ENCODE measurements around the gene PHLDA1. TPM values are rescaled to one million over a fixed set of nuclear protein-coding genes. Genes with fewer than 3 reads are reported as not detected.

Gene PHLDA1
- total RNA-seq, 2 donors from 2014 or later, result 8.8 to 11.8 TPM

DNA sequence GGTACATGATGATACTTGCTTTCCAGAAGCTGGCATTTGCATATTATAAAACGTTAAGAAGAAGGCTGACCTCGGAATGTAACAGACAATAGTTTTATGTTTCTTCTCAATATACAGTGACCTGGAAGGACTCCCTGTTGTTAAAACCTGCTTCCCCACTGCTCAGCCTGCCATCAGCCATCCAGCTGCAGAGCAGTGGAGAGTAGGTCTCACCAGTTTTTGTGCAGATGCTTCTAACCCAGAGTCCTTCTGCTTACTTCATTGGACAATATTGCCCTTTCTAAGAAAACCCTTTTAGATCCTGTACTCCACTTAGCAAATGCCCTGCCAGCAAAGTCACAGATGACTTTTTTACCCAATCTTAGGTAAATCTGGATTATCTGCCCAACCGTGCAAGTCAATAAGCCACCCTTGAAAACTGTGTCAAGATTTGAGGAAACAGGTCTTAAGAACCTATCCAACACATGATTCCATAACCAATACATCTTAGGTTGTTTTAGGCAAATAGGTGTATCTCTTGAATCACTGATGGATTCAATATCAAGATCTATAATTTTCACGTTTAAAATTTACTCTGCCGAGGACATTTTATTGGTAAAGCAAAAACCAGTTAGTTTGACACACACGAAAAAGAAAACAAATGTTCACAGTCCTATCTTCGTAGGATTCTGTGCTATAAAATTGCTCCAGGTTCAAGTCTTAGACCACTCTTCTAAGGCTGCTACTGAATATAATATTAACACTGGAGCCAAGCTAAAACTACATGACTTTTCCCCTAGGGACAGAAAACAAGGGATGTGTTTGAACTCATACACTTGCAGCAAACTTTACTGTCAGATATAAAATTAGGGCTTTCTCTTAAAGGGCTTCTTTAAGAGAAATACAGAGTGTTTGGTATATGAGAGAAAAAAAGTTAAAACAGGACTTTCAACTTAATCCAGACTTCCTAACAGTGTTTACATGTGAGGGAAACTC, 5.7 kb downstream of the PHLDA1 start:
- no peak overlapping the region for H3K27ac ChIP-seq
- no peak overlapping the region for H3K4me3 ChIP-seq
- DNase-seq (ENCODE audit: low spot score), result no peak
- intact Hi-C loops (cut with DNase I), result no loop called here
- TF ChIP-seq POLR2A (IDR thresholded peaks at IDR 0.05), result no peak
- no peak for TF ChIP-seq POLR2AphosphoS5 (IDR thresholded peaks at IDR 0.05)
- TF ChIP-seq, protein P1, sequence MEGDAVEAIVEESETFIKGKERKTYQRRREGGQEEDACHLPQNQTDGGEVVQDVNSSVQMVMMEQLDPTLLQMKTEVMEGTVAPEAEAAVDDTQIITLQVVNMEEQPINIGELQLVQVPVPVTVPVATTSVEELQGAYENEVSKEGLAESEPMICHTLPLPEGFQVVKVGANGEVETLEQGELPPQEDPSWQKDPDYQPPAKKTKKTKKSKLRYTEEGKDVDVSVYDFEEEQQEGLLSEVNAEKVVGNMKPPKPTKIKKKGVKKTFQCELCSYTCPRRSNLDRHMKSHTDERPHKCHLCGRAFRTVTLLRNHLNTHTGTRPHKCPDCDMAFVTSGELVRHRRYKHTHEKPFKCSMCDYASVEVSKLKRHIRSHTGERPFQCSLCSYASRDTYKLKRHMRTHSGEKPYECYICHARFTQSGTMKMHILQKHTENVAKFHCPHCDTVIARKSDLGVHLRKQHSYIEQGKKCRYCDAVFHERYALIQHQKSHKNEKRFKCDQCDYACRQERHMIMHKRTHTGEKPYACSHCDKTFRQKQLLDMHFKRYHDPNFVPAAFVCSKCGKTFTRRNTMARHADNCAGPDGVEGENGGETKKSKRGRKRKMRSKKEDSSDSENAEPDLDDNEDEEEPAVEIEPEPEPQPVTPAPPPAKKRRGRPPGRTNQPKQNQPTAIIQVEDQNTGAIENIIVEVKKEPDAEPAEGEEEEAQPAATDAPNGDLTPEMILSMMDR (IDR thresholded peaks at IDR 0.05), result no peak
- WGBS, result 44% methylated on average over 7 of the region's 7 CpGs
- no peaks in the 10 kb centered on the region for H3K27me3 ChIP-seq (replicated peaks; ENCODE audit: insufficient read depth)
- no peaks in the 10 kb centered on the region for H3K9me3 ChIP-seq
- no peaks in the 10 kb centered on the region for H3K36me3 ChIP-seq
- H3K4me1 ChIP-seq (replicated peaks), result no peaks in the 10 kb centered on the region

DNA sequence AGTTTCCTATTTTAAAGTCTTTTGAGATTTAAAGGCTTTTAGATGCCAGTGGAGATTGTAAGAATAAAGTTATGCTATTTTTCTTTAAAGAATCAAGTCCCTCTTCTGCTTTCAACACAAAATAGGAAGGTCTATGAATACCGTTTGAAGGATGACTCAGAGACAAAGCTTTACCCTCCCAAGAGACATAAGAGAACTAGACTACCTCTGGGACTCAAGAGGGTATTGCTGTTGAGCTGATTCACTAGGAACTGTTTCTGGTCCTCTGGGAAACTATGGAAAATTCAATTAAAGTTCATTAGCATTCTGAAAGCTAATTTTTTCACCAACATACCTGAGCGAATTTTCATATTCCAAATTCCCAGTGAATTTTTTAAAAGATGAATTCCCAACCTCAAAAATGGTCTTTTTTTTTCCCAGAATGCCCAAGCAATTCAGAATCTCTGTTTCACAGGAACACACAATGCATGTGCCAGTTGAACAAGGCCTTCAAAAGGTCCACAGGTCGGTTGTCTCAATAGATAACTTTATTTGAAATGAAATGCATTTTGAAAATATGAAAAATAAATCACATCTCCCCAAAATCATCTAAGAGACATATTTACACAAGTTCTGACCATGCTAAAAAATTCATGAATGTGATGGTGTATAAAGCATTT, 6.5 kb downstream of the PHLDA1 start:
- Histone ChIP-seq H3K36me3 (no peaks in the 10 kb centered on the region), H3K4me3 (no peak overlapping the region), H3K27me3 (replicated peaks; ENCODE audit: insufficient read depth) (no peaks in the 10 kb centered on the region), H3K4me1 (replicated peaks) (no peaks in the 10 kb centered on the region), H3K27ac (no peak overlapping the region), H3K9me3 (no peaks in the 10 kb centered on the region)
- TF ChIP-seq POLR2AphosphoS5 (IDR thresholded peaks at IDR 0.05) (no peak), POLR2A (IDR thresholded peaks at IDR 0.05) (no peak)
- TF ChIP-seq, protein P1 (IDR thresholded peaks at IDR 0.05), result no peak
- no peak for DNase-seq (ENCODE audit: low spot score)
- WGBS, result 61% methylated on average over 3 of the region's 3 CpGs
- intact Hi-C loops (cut with DNase I), result no loop called here

DNA sequence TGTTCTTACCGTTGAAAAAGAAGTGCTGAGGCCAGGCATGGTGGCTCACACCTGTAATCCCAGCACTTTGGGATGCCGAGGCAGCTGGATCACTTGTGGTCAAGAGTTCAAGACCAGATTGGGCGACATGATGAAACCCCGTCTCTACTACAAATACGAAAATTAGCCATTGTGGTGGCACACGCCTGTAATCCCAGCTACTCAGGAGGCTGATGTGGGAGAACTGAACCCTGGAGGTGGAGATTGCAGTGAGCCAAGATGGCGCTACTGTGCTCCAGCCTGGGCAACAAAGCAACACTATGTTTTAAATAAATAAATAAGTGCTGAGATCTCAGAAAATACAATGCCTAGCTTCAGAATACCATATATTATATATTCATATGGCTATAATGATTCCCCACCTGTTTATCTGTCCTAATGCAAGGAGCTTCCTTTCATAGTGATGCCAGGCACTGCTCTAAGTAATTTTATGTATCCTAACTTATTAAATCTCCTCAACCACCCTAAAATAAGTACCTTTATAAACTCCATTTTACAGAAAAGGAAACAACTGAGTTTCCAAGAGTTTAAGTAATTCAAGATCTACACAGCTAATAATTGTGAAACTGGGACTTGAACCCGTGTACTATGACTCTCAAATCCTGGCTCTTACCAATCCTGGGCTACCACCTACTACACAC, 7.3 kb downstream of the PHLDA1 start:
- Histone ChIP-seq H3K27ac (no peak overlapping the region), H3K9me3 (no peaks in the 10 kb centered on the region), H3K36me3 (no peaks in the 10 kb centered on the region), H3K4me3 (no peak overlapping the region), H3K4me1 (replicated peaks) (no peaks in the 10 kb centered on the region), H3K27me3 (replicated peaks; ENCODE audit: insufficient read depth) (no peaks in the 10 kb centered on the region)
- WGBS, result 85% methylated on average over 8 of the region's 8 CpGs
- TF ChIP-seq POLR2AphosphoS5 (IDR thresholded peaks at IDR 0.05) (no peak), POLR2A (IDR thresholded peaks at IDR 0.05) (no peak)
- TF ChIP-seq, protein P1 (IDR thresholded peaks at IDR 0.05), result no peak
- DNase-seq (ENCODE audit: low spot score), result no peak
- intact Hi-C loops (cut with DNase I), result no loop called here

DNA sequence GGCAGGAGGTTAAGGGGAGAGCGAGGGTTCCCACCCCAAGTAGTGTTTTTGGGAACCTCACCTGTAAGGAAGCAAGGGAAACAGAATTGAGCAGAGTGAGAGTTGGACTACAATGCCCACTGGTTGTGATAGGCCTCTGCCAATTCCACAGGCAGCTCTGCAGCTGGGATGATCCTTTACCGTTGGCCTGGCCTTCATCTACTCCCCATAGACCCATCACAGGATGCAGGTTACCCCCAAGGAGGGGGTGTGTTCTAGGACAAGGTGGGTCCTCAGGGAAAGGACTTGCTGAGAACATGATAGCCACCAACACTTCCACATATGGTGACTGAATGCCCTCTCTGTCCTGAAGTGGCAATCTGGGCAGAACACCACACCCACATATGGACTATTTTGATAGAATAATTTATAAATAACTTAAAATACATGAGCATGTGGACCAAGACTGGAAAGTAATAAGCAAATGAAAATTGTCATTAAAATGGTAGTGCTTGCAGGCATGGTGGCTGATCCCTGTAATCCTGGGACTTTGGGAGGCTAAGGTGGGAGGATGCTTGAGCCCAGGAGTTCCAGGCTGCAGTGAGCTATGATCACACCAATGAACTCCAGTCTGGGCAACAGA, 8.4 kb downstream of the PHLDA1 start:
- intact Hi-C loops (cut with DNase I), result no loop called here
- H3K9me3 ChIP-seq, result no peaks in the 10 kb centered on the region
- no peaks in the 10 kb centered on the region for H3K36me3 ChIP-seq
- TF ChIP-seq POLR2A (IDR thresholded peaks at IDR 0.05) (no peak), POLR2AphosphoS5 (IDR thresholded peaks at IDR 0.05) (no peak)
- TF ChIP-seq, protein P1 (IDR thresholded peaks at IDR 0.05), result no peak
- no peaks in the 10 kb centered on the region for H3K27me3 ChIP-seq (replicated peaks; ENCODE audit: insufficient read depth)
- H3K4me3 ChIP-seq, result no peak overlapping the region
- no peaks in the 10 kb centered on the region for H3K4me1 ChIP-seq (replicated peaks)
- DNase-seq (ENCODE audit: low spot score), result no peak
- H3K27ac ChIP-seq, result no peak overlapping the region
- 83% methylated on average over 2 of the region's 2 CpGs for WGBS

Data from prostate gland (tissue), 2 donors.